Coronary artery (tissue), 2 donors: ENCODE results near the gene ZCCHC10.
"Not testable (repeated sequence)": the region's sequence is repeated elsewhere in the genome, so short reads cannot be mapped to it uniquely, and the experiment has no call there.

Source experiments
- DNase-seq: peaks from one replicate; pipeline ENCODE4 v3.0.0-alpha.2; 2017; ENCODE audit warnings: low spot score
- H3K27ac ChIP-seq, 2 donors: fragments of 200-600 bp; sonication (generic); one replicate each; pipeline ENCODE4 v1.5.1; 2016 to 2019
- H3K4me3 ChIP-seq: fragments of 200-600 bp; sonication (generic); 2 replicates; pipeline ENCODE4 v1.5.1; 2016; ENCODE audit warnings: mild to moderate bottlenecking, moderate library complexity
- CTCF ChIP-seq: fragments of 200-600 bp; sonication (generic); IDR thresholded peaks from one replicate; pipeline ENCODE4 v1.5.1; 2019; ENCODE audit warnings: antibody characterized with exemption

The ZCCHC10 gene

GRCh38 chr5:132998556-132998955, 27.8 kb downstream of the ZCCHC10 start:
- no peak overlapping the region for H3K27ac ChIP-seq
- H3K4me3 ChIP-seq = no peak overlapping the region
- no peak for DNase-seq
- TF ChIP-seq CTCF = no peak

- DNase-seq = no peak
- H3K4me3 ChIP-seq = no peak overlapping the region
- TF ChIP-seq CTCF = no peak
- H3K27ac ChIP-seq = no peak overlapping the region
Measured at GRCh38 chr5:132996307-132996706, 30.0 kb downstream of the ZCCHC10 start.

- H3K27ac ChIP-seq = no peak overlapping the region
- no peak for TF ChIP-seq CTCF
- no peak overlapping the region for H3K4me3 ChIP-seq
- DNase-seq = no peak
Measured at GRCh38 chr5:132987531-132988408, 38.6 kb downstream of the ZCCHC10 start.

- not testable (repeated sequence) for H3K27ac ChIP-seq, DNase-seq, H3K4me3 ChIP-seq
Measured at GRCh38 chr5:132982971-132983370, 43.4 kb downstream of the ZCCHC10 start.

GRCh38 chr5:132981288-132981687, 45.1 kb downstream of the ZCCHC10 start:
- Histone ChIP-seq H3K27ac (no peak overlapping the region), H3K4me3 (no peak overlapping the region)
- no peak for TF ChIP-seq CTCF
- DNase-seq = no peak

GRCh38 chr5:132979976-132980375, 46.4 kb downstream of the ZCCHC10 start:
- Histone ChIP-seq H3K4me3 (no peak overlapping the region), H3K27ac (no peak overlapping the region)
- TF ChIP-seq CTCF = no peak
- DNase-seq = no peak

- no peak for TF ChIP-seq CTCF
Measured at GRCh38 chr5:132979367-132979940, 46.9 kb downstream of the ZCCHC10 start.

More at GRCh38 chr5:132979367-132979940, 46.9 kb downstream of the ZCCHC10 start:
- Histone ChIP-seq H3K4me3 (no peak overlapping the region), H3K27ac (no peak overlapping the region)
- DNase-seq = no peak
